HEK293 (cell line): ENCODE data around the gene SRSF4.
"Not testable (repeated sequence)": the region's sequence is repeated elsewhere in the genome, so short reads cannot be mapped to it uniquely, and the experiment has no call there.

ENCODE experiments used
- CTCF ChIA-PET: fragments of 350-600 bp; formaldehyde crosslinking; extraction: SDS; loops from one replicate; lab custom pipeline; 2021; ENCODE audit warnings: antibody characterized with exemption; lab: Yijun Ruan, JAX
- POLR2A ChIA-PET: fragments of 300-600 bp; formaldehyde crosslinking; extraction: SDS; loops from one replicate; lab custom pipeline; 2020; ENCODE audit warnings: antibody characterized with exemption, inconsistent platforms; lab: Yijun Ruan, JAX
- H3K27ac ChIP-seq: fragments of 200-500 bp; sonication (Bioruptor generic); 2 replicates; pipeline ENCODE4 v1.5.1; 2014; ENCODE audit warnings: low read depth, low read length, control low read depth, inconsistent platforms; ENCODE audit errors: extremely low read depth
- H3K36me3 ChIP-seq, 2 experiments: fragments of 200-500 bp in 1 of 2; sonication (Bioruptor generic) in 1 of 2; 1 replicate in 1 of 2; 2 replicates in 1 of 2; pipeline ENCODE4 v1.5.1; 2014 to 2017; ENCODE audit warnings: inconsistent platforms in 2 of 2, low read length in 2 of 2; ENCODE audit not compliant: control insufficient read depth in 2 of 2, insufficient read depth in 1 of 2
- H3K4me1 ChIP-seq: fragments of 200-500 bp; sonication (Bioruptor generic); 2 replicates; pipeline ENCODE4 v1.5.1; 2014; ENCODE audit warnings: mild to moderate bottlenecking, low read length, inconsistent platforms; ENCODE audit not compliant: control insufficient read depth, insufficient read depth
- H3K4me3 ChIP-seq: 2 replicates; pipeline ENCODE4 v1.5.1; 2011; ENCODE audit warnings: low read depth, mild to moderate bottlenecking, control low read depth, low read length, moderate library complexity
- H3K9me3 ChIP-seq: fragments of 200-500 bp; sonication (Bioruptor generic); 2 replicates; pipeline ENCODE4 v1.5.1; 2014; ENCODE audit warnings: low read depth, low read length, inconsistent platforms; ENCODE audit not compliant: control insufficient read depth, insufficient read depth
- PATZ1 ChIP-seq: fragments of 450-650 bp; formaldehyde crosslinking; IDR thresholded peaks from 2 replicates; pipeline ENCODE4 v1.5.1; 2016; ENCODE audit warnings: missing biosample characterization, missing genetic modification characterization
- SETDB1 ChIP-seq: IDR thresholded peaks from one replicate; pipeline ENCODE4 v1.6.1; 2017; ENCODE audit warnings: mild to moderate bottlenecking, low read length, moderate library complexity, mixed read lengths; ENCODE audit not compliant: insufficient read length
- SP7 ChIP-seq: fragments of 450-650 bp; formaldehyde crosslinking; IDR thresholded peaks from 2 replicates; pipeline ENCODE4 v1.5.1; 2016; ENCODE audit warnings: missing biosample characterization, missing genetic modification characterization
- ZBTB49 ChIP-seq: fragments of 450-650 bp; formaldehyde crosslinking; IDR thresholded peaks from 2 replicates; pipeline ENCODE4 v1.5.1; 2016; ENCODE audit warnings: missing biosample characterization, missing genetic modification characterization, low read depth
- ZBTB6 ChIP-seq: fragments of 450-650 bp; formaldehyde crosslinking; IDR thresholded peaks from 2 replicates; pipeline ENCODE4 v1.5.1; 2017; ENCODE audit warnings: missing biosample characterization, missing genetic modification characterization
- ZNF155 ChIP-seq: fragments of 450-650 bp; formaldehyde crosslinking; IDR thresholded peaks from 2 replicates; pipeline ENCODE4 v1.5.1; 2016; ENCODE audit warnings: missing biosample characterization, missing genetic modification characterization
- ZNF169 ChIP-seq: fragments of 450-650 bp; formaldehyde crosslinking; IDR thresholded peaks from 2 replicates; pipeline ENCODE4 v1.5.1; 2016; ENCODE audit warnings: missing biosample characterization, missing genetic modification characterization
- ZNF2 ChIP-seq: fragments of 450-650 bp; formaldehyde crosslinking; IDR thresholded peaks from 2 replicates; pipeline ENCODE4 v1.5.1; 2016; ENCODE audit warnings: missing biosample characterization, missing genetic modification characterization
- ZNF239 ChIP-seq: fragments of 450-650 bp; formaldehyde crosslinking; IDR thresholded peaks from 2 replicates; pipeline ENCODE4 v1.5.1; 2016; ENCODE audit warnings: missing biosample characterization, missing genetic modification characterization
- ZNF571 ChIP-seq: fragments of 450-650 bp; formaldehyde crosslinking; IDR thresholded peaks from 2 replicates; pipeline ENCODE4 v1.5.0; 2017; ENCODE audit warnings: missing biosample characterization, missing genetic modification characterization
- ZNF600 ChIP-seq: fragments of 450-650 bp; formaldehyde crosslinking; IDR thresholded peaks from 2 replicates; pipeline ENCODE4 v1.5.1; 2016; ENCODE audit warnings: missing biosample characterization, missing genetic modification characterization
- ZNF654 ChIP-seq: fragments of 450-650 bp; formaldehyde crosslinking; IDR thresholded peaks from 2 replicates; pipeline ENCODE4 v1.5.1; 2016; ENCODE audit warnings: low read depth, missing biosample characterization, missing genetic modification characterization

SRSF4 gene

GRCh38 chr1:29152046-29152805, 29.5 kb downstream of the SRSF4 start:
- Histone ChIP-seq H3K36me3 (peaks cover 85 to 92% of the 10 kb centered on the region in 2 experiments), H3K9me3 (no peaks in the 10 kb centered on the region), H3K27ac (no peak overlapping the region), H3K4me3 (no peak overlapping the region), H3K4me1 (peaks cover 5% of the 10 kb centered on the region; the same call in 1 of the 2 replicates)
- POLR2A ChIA-PET: interaction anchor here (1.2 kb wide), 1 partner anchor 17 kb away, joined by 3 read pairs; no protein-coding TSS in a partner anchor
- TF ChIP-seq ZNF2: no peak
- TF ChIP-seq ZNF654 (tag by site-specific recombination): no peak
- no peak for TF ChIP-seq SP7 (tag by site-specific recombination)
- CTCF ChIA-PET: interaction anchor here (1.0 kb wide), 1 partner anchor 9 kb away, joined by 3 read pairs; no protein-coding TSS in a partner anchor

- peaks cover 83 to 99% of the 10 kb centered on the region in 2 experiments for H3K36me3 ChIP-seq
- POLR2A ChIA-PET, H3K27ac ChIP-seq, H3K4me3 ChIP-seq, H3K4me1 ChIP-seq, H3K9me3 ChIP-seq: not testable (repeated sequence)
- CTCF ChIA-PET: interaction anchor here (1.5 kb wide), 1 partner anchor 10 kb away, joined by 6 read pairs; no protein-coding TSS in a partner anchor
Measured at GRCh38 chr1:29150346-29150745, 31.4 kb downstream of the SRSF4 start.

DNA sequence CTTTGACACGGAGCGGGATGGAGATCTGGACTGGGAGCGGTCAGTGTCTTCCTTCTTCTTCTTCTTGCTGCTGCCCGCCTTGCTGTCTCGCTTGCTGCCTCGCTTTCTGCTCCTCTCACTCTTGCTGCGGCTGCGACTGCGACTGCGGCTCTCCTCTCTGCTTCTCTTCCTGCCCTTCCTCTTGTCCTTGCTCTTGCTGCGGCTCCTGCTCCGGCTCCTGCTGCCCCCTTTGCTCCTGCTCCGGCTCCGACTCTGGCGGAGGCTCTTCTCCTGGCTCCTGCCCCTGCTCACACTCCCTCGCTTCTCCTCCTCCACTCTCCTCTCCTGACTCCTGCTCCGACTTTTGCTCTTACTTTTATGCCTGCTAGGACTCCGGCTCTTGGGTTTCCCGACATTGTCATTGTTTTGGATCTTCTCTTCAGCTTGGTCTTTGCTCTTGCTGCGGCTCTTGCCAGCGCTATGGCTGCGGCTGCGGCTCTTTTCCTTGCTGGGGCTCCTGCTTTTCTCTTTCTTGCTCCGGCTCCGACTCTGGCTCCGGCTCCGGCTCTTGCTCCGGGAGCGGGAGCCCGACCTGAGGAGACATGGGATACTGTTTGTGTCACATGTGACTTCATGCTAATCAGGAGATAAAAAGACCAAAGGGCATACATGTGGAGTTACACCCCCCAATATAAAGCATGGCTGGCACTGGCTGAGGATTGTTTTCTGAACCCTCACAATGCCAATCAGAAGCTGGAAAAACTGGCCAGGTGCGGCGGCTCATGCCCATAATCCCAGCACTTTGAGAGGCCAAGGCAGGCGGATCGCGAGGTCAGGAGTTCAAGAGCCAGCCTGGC, 32.8 kb downstream of the SRSF4 start:
- Histone ChIP-seq H3K4me1 (no peaks in the 10 kb centered on the region), H3K9me3 (no peaks in the 10 kb centered on the region), H3K36me3 (peaks cover 82 to 91% of the 10 kb centered on the region in 2 experiments), H3K27ac (no peak overlapping the region), H3K4me3 (no peak overlapping the region)
- TF ChIP-seq ZNF239 (no peak), ZNF571 (tag by site-specific recombination) (no peak), SETDB1 (no peak), ZBTB6 (tag by site-specific recombination) (peak; percentile 89), ZNF155 (tag by site-specific recombination) (no peak), PATZ1 (tag by site-specific recombination) (no peak), ZNF600 (tag by site-specific recombination) (peak; percentile 98)
- ChIA-PET POLR2A (interaction anchor here (0.8 kb wide), 1 partner anchor 33 kb away, joined by 3 read pairs; the partner anchor contains the start of gene SRSF4), CTCF (no interaction called here)

GRCh38 chr1:29145739-29146437, 35.8 kb downstream of the SRSF4 start:
- Histone ChIP-seq H3K4me3 (no peak overlapping the region), H3K36me3 (peaks cover 54 to 63% of the 10 kb centered on the region in 2 experiments), H3K27ac (no peak overlapping the region), H3K9me3 (no peaks in the 10 kb centered on the region), H3K4me1 (no peaks in the 10 kb centered on the region)
- CTCF ChIA-PET: no interaction called here
- no peak for TF ChIP-seq ZNF169
- TF ChIP-seq ZBTB49: no peak
- POLR2A ChIA-PET: interaction anchor here (0.6 kb wide), 1 partner anchor 22 kb away, joined by 3 read pairs; no protein-coding TSS in a partner anchor
